COR-L47 (cell line): ENCODE results near the gene NEGR1.
A peak's percentile ranks its signal among the peaks of the same experiment; 100 is the strongest.

Experiments used
- DNase-seq: peaks from one replicate; lab custom pipeline; 2025; lab: John Stamatoyannopoulos, UW

The NEGR1 gene

GRCh38 chr1:71561206-71561605 is 721.1 kb downstream of the NEGR1 start:
- DNase-seq, result no peak

- DNase-seq, result no peak
These were observed 722.5 kb downstream of the NEGR1 start for GRCh38 chr1:71559880-71560279.

- no peak for DNase-seq
These were observed 725.2 kb downstream of the NEGR1 start for GRCh38 chr1:71557138-71557537.

DNA sequence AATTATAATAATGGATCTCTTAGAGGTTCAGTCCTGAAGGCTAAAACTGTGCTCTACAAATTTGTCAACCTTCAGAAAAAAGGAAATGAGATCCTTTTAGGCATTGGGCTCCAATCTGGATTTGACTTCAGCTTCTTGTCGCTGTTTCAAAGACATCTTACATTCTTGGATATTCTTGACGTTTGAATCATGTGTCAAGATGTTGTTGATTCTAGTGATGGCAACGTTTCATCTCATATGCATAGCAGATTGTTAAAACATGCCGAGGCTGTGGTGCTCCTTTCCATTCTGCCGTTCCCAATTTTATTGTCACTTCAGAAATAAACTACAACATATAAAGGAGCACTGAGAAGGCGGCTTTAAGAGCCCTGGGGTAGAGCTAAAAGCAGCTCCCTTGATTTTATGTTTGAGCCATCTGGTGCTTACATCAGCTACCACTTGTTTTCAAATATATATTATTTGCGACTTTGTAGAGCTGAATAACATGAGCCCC is 733.9 kb downstream of the NEGR1 start:
- DNase-seq, result no peak

DNA sequence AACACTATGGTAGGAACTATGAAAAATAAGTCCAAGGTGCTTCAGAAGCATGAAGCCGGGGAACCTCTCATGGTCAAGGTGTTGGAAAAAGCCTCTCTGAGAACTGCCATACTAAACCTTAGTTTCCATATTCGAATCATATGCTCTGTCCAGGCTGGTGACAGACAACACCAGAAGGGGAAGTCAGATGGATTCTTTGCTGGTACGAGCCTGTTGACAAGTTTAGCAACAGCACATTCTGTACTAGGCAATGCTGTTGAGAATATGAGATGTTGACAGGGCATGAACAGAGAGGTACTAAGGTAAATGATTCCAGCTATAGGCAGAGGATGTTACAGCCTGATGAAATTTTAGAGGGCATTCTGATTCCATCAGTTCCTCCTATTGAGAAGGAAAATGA is 740.2 kb downstream of the NEGR1 start:
- no peak for DNase-seq

- DNase-seq, result no peak
These were observed 748.4 kb downstream of the NEGR1 start for GRCh38 chr1:71533950-71534349.

DNA sequence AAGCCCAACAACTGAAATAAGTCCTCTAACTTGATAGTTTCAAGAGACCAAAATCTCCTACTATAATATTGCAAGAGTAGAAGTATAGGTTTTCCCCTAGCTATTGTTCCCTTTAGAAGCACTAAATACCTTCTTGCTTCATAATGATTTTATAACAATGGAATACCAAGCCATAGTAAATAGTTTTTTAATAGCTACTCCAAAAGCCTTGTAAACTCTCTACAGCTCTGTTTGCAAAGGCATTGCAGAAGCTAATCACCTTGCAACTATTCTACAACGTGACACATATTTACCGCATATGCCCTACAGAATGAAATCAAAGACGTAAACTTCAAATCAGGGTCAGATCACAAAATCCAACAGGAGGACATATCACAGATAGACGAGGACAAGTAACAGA is 750.0 kb downstream of the NEGR1 start:
- no peak for DNase-seq

DNA sequence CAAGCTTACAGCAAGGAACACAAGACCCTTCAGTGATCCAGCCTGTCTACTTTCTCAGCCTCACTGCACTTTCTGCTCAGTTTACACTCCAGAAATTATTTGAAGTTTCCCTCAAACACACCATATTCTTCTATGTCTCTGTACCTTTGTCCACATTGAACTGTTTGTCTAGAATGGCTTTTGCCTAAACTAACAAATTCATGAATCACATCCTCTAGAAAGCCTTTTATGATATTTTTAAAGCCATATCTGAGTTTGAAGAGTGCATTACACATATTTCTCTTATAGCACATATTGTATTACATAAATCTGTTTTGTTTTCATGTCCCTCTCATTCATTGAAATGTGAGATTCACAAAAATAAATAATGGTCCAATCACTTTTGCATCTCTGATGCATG is 755.5 kb downstream of the NEGR1 start:
- DNase-seq, result no peak

DNA sequence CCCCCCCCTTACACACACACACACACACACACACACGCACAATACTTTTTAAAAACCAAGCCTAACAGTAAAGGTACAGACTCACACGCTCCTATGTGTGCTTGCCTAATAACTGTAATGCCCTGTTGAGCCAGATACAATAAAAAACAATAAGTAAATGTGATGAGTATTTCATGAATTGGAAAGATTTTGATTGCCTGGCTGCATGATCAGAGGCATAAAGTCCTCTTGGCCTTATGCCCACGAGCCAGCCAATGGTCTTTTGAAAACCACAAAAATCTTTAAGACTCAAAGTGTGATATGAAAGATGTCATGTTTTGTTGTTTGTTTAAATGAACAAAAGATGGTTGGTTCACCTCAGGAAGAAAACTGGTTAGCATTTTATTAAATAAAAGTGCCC is 759.6 kb downstream of the NEGR1 start:
- no peak for DNase-seq

DNA sequence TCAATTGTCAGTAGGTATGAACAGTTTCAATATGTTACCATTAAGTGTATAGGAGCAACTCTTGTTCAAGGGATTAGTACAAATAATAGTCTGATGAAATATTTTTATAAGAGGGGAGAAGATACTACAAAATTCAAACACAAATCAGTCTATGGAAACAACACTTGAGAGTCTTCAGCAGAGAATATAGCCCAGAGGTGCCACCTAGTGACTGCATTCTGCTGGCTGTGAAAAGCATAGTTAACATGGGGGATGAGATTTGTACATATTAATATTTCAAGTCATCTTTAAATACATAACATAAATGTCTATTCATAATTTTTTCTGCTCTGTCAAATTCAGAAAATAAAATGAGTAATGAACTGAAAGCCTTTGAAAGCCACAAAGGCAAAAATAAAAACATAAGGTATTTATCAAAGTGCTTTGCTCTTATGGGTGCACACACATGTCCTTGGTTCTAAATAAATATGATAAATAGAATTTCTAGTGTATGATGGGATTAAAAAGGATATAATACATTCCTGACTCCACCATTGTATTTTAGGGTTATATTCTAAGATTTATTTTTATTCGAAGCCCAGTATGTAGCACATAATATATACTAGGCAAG is 760.6 kb downstream of the NEGR1 start:
- DNase-seq, result peak; percentile 54

DNA sequence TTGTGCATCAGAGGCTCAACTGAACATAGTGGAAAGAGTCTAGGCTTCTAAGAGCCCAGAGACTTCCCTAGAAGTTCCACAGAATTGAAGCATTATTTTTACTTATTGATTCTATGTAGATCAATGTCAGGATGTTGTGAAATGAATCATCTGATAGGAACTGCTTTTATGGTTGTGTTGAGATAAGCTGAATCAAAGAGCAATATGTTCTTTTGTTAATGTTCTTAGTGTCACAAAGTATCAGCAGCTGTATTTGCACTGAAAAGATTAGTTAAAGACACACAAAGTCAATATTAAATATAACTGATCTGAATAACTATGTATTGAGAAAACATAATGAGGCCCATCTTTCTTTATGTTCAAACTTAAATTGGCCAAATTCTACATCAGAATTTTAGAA is 770.8 kb downstream of the NEGR1 start:
- DNase-seq, result no peak

GRCh38 chr1:71510725-71511124 is 771.6 kb downstream of the NEGR1 start:
- DNase-seq, result no peak

- no peak for DNase-seq
These were observed 773.2 kb downstream of the NEGR1 start for GRCh38 chr1:71509051-71509595.

DNA sequence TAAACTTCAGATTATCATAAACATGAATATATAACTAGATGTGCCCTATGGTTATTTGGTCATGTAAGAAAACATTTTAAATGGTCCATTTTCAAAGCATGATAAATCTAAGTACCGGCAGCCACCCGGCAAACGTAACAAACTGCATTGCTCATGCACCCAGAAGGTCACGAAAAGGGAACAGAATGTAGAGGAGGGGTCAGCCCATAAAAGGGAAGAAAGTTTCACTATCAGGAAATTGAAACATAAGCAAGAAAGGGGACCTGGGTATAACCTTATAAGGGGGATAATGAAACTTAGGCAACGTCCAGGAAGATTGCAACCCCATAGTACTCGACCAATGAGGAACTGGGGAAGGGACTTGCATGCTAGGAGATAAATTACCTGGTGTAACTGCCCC is 780.3 kb downstream of the NEGR1 start:
- no peak for DNase-seq

DNA sequence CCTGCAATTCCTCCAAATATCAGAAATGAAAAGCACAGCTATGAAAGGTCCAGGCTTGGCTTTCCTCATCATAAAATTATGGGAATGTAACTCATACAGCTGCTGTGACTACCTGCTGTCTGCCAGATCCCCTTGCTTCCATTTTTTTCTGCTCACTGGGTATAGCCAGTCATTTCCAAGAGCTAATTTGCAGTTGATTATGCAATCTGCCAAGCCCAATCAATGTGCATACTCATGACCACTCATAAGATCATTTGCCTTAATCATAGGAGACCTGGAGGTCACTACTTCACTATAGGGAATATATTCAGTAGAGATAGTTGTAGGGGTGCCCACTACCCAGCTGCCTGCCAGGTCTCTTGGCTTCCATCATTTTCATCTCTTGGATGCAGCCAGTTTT is 783.8 kb downstream of the NEGR1 start:
- DNase-seq, result no peak

GRCh38 chr1:71494163-71494562 is 788.2 kb downstream of the NEGR1 start:
- DNase-seq, result no peak

- no peak for DNase-seq
These were observed 789.9 kb downstream of the NEGR1 start for GRCh38 chr1:71492298-71493041.

DNA sequence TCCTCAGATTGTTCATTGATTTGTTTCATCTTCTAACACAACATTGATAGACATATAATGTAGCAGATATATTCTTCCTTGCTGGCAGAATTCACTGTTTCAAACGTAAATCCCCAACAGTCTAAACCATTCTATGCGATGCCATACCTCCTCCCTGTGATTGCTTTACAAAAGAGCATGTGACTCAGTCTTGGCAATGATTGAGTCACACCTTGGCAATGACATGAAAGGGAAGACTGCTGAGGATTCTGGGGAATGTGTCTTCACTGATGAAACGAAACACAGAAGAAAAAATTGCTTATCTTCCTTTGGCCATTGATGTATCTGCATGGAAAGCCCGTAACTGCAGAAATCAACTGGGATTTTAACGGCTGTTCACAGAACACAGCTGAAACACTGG is 791.9 kb downstream of the NEGR1 start:
- DNase-seq, result no peak

GRCh38 chr1:71488555-71489252 is 793.6 kb downstream of the NEGR1 start:
- no peak for DNase-seq

- DNase-seq, result no peak
These were observed 809.0 kb downstream of the NEGR1 start for GRCh38 chr1:71473331-71473730.

GRCh38 chr1:71465093-71465492 is 817.2 kb downstream of the NEGR1 start:
- DNase-seq, result no peak

DNA sequence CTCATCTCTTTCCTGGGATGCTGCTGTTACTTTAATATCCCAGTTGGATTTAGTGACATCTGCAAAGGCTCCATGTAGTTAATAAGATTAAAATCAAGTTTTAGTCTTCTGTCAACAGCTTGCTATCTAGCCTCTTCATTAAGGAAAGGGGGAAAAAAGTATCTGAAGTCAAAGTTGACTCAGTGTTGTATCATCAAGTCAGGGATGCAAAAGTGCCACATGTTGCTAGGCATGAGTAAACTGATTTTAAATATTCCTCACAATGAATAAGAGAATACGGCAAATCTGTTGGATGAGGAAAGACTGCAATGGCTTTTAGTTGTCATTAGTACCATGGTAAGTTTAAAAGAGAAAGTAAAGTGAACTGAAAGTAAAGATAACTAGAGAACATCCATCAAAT is 818.3 kb downstream of the NEGR1 start:
- DNase-seq, result no peak

GRCh38 chr1:71463144-71463543 is 819.2 kb downstream of the NEGR1 start:
- DNase-seq, result no peak
